ENCODE results near the gene EPHB2. TPM values are rescaled to one million over a fixed set of nuclear protein-coding genes. Genes with fewer than 3 reads are reported as not detected.

The EPHB2 gene
- polyA plus RNA-seq, 2 of the 4 experiments (the other 2 are of a cell fraction), result 13.0 to 35.3 TPM

DNA sequence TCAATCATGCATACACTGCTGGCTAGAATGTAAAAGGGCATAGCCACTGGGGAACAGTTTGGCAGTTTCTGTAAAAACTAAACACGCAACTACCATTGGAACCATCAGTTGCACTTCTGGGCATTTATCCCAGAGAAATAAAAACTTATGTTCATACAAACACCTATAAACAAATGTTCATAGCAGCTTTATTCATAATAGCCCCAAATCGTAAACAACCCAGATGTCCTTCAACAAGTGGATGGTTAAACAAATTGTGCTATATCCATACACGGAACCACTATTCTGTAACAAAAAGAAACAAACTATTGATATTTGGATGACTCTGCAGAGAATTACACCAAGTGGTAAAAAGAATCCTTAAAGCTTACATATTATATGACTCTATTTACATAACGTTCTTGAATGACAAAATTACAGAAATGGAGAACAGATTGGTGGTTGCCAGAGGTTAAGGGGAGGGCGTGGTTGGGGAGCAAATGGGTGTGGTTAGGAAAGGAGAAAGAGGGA lies 239.2 kb downstream of the EPHB2 start:
- Histone ChIP-seq H3K27ac (no peak overlapping the region), H3K4me1 (no peaks in the 10 kb centered on the region), H3K4me3 (no peak overlapping the region), H3K9me3 (peaks cover 3% of the 10 kb centered on the region; the same call in 1 of the 3 replicates), H3K4me2 (no peak overlapping the region)
- FAIRE-seq (no peak), ATAC-seq (no peak), DNase-seq (ENCODE audit: low read depth in 1 of 2, low spot score in 1 of 2) (no peak)
- WGBS (ENCODE audit: missing lambda C conversion rate), result 30% methylated on average over 5 of the region's 5 CpGs
- ChIA-PET POLR2A (no interaction called here), CTCF (no interaction called here)
- TF ChIP-seq CBX8 (IDR thresholded peaks at IDR 0.05), result no peak
- no peak for TF ChIP-seq JUNB (IDR thresholded peaks at IDR 0.05)
- TF ChIP-seq POLR2AphosphoS2 (conservative IDR thresholded peaks at IDR 0.05; ENCODE audit: low read length), result no peak
- TF ChIP-seq CHD4 (IDR thresholded peaks at IDR 0.05; ENCODE audit: borderline replicate concordance), result no peak
- no peak for TF ChIP-seq HOXA7 (CRISPR knock-in tag; IDR thresholded peaks at IDR 0.05)
- TF ChIP-seq, protein P1, sequence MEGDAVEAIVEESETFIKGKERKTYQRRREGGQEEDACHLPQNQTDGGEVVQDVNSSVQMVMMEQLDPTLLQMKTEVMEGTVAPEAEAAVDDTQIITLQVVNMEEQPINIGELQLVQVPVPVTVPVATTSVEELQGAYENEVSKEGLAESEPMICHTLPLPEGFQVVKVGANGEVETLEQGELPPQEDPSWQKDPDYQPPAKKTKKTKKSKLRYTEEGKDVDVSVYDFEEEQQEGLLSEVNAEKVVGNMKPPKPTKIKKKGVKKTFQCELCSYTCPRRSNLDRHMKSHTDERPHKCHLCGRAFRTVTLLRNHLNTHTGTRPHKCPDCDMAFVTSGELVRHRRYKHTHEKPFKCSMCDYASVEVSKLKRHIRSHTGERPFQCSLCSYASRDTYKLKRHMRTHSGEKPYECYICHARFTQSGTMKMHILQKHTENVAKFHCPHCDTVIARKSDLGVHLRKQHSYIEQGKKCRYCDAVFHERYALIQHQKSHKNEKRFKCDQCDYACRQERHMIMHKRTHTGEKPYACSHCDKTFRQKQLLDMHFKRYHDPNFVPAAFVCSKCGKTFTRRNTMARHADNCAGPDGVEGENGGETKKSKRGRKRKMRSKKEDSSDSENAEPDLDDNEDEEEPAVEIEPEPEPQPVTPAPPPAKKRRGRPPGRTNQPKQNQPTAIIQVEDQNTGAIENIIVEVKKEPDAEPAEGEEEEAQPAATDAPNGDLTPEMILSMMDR (IDR thresholded peaks at IDR 0.05), result no peak
- TF ChIP-seq JUN (IDR thresholded peaks at IDR 0.05), result no peak
- no peak for TF ChIP-seq CEBPB (IDR thresholded peaks at IDR 0.05)
- TF ChIP-seq, protein P2, sequence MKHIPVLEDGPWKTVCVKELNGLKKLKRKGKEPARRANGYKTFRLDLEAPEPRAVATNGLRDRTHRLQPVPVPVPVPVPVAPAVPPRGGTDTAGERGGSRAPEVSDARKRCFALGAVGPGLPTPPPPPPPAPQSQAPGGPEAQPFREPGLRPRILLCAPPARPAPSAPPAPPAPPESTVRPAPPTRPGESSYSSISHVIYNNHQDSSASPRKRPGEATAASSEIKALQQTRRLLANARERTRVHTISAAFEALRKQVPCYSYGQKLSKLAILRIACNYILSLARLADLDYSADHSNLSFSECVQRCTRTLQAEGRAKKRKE (CRISPR knock-in tag; IDR thresholded peaks at IDR 0.05; ENCODE audit: low read depth), result no peak
- TF ChIP-seq, protein P3, sequence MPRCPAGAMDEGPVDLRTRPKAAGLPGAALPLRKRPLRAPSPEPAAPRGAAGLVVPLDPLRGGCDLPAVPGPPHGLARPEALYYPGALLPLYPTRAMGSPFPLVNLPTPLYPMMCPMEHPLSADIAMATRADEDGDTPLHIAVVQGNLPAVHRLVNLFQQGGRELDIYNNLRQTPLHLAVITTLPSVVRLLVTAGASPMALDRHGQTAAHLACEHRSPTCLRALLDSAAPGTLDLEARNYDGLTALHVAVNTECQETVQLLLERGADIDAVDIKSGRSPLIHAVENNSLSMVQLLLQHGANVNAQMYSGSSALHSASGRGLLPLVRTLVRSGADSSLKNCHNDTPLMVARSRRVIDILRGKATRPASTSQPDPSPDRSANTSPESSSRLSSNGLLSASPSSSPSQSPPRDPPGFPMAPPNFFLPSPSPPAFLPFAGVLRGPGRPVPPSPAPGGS (IDR thresholded peaks at IDR 0.05), result no peak
- no peak for TF ChIP-seq HEYL (CRISPR knock-in tag; IDR thresholded peaks at IDR 0.05)
- TF ChIP-seq NPAS2 (CRISPR knock-in tag; IDR thresholded peaks at IDR 0.05; ENCODE audit: borderline replicate concordance), result no peak
- TF ChIP-seq, protein P4, sequence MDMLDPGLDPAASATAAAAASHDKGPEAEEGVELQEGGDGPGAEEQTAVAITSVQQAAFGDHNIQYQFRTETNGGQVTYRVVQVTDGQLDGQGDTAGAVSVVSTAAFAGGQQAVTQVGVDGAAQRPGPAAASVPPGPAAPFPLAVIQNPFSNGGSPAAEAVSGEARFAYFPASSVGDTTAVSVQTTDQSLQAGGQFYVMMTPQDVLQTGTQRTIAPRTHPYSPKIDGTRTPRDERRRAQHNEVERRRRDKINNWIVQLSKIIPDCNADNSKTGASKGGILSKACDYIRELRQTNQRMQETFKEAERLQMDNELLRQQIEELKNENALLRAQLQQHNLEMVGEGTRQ (IDR thresholded peaks at IDR 0.05), result no peak

DNA sequence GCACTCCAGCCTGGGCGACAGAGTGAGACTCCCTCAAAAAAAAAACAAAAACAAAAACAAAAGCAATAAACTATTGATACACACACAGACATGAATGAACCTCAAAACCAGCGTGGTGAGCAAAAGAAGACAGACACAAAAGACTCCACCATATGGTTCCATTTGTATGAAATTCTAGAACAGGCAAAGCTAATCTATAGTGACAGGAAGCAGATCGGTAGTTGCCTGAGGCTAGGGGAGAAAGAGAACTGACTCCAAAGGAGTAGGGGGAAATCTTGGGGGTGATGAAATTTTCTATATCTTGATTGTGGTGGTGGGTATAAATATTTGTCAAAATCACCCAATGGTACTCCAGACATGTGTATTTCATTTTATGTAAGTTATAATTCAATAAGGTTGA lies 241.2 kb downstream of the EPHB2 start:
- DNase-seq (ENCODE audit: low read depth in 1 of 2, low spot score in 1 of 2) (no peak), FAIRE-seq (no peak), ATAC-seq (no peak)
- Histone ChIP-seq H3K4me2 (no peak overlapping the region), H3K4me3 (no peak overlapping the region), H3K9me3 (peaks cover 3% of the 10 kb centered on the region; the same call in 1 of the 3 replicates), H3K27ac (no peak overlapping the region), H3K4me1 (no peaks in the 10 kb centered on the region)
- TF ChIP-seq POLR2AphosphoS2 (conservative IDR thresholded peaks at IDR 0.05; ENCODE audit: low read length), result no peak
- ChIA-PET POLR2A (no interaction called here), CTCF (interaction anchor here (0.7 to 1.6 kb wide), 4 partner anchors 12 to 315 kb away, joined by 3 to 5 read pairs (median 4); partner anchors contain the start of gene C1QA)
- 61% methylated on average over 3 of the region's 3 CpGs for WGBS (ENCODE audit: missing lambda C conversion rate)

DNA sequence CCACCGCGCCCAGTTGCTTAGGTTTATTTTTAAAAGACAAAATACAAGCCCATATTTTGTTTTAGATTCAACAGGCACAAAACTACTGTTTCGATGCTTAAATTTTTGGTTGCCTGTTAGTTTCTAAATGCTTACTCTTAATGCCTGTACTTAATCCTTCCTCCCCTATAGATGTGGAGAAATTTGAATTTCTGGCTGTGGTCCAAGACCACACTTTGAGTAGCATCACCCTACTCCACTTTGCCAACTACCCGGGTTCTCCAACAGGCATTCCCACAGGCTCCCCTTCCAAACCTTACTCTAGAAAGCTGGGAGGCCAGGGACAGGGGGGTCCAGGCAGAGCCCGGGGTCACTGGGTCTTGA lies 242.0 kb downstream of the EPHB2 start:
- no peak overlapping the region for H3K4me2 ChIP-seq
- POLR2A ChIA-PET, result no interaction called here
- CTCF ChIA-PET, result interaction anchor here (4.6 kb wide), 1 partner anchor 12 kb away, joined by 25 read pairs; no protein-coding TSS in a partner anchor

More for the DNA sequence above, 242.0 kb downstream of the EPHB2 start:
- no peak for ATAC-seq
- TF ChIP-seq TFCP2L1 (CRISPR knock-in tag; IDR thresholded peaks at IDR 0.05) (no peak), RARB (CRISPR knock-in tag; IDR thresholded peaks at IDR 0.05) (no peak), CHD4 (IDR thresholded peaks at IDR 0.05; ENCODE audit: borderline replicate concordance) (no peak), MYC (IDR thresholded peaks at IDR 0.05; ENCODE audit: borderline replicate concordance, low read length) (no peak), EP300 (IDR thresholded peaks at IDR 0.05) (no peak)
- no peak for DNase-seq (ENCODE audit: low read depth in 1 of 2, low spot score in 1 of 2)
- H3K27ac ChIP-seq, result no peak overlapping the region
- H3K4me3 ChIP-seq, result no peak overlapping the region
- peaks cover 3% of the 10 kb centered on the region; the same call in 1 of the 3 replicates for H3K9me3 ChIP-seq
- no peaks in the 10 kb centered on the region for H3K4me1 ChIP-seq
- WGBS (ENCODE audit: missing lambda C conversion rate), result 90% methylated on average over 4 of the region's 5 CpGs
- no peak for FAIRE-seq
